Calu3 (cell line): Measurements from ENCODE around the gene SPEM1. TPM values are rescaled to one million over a fixed set of nuclear protein-coding genes. Genes with fewer than 3 reads are reported as not detected.

Experiments used
- BruUV-seq: library from RNA; stranded (reverse); fragments of 400-500 nt; replicated peaks from 2 replicates; lab custom pipeline; 2021; lab: Mats Ljungman, UMichigan
- CTCF ChIA-PET: fragments of 300-600 bp; sonication (Branson Sonifier 250); formaldehyde crosslinking; loops from one replicate; lab custom pipeline; 2022; ENCODE audit warnings: antibody characterized with exemption; lab: Charles Lee
- DNase-seq: peaks from one replicate; pipeline ENCODE4 v3.0.0; 2022
- H3K27ac Mint-ChIP-seq: one replicate; pipeline ENCODE4 v1.8.0; 2022; ENCODE audit warnings: mixed read lengths; ENCODE audit not compliant: unreplicated experiment
- H3K27me3 Mint-ChIP-seq: one replicate; pipeline ENCODE4 v1.8.0; 2022; ENCODE audit warnings: mixed read lengths; ENCODE audit not compliant: unreplicated experiment
- H3K36me3 Mint-ChIP-seq: one replicate; pipeline ENCODE4 v1.8.0; 2022; ENCODE audit warnings: mild to moderate bottlenecking, moderate library complexity, mixed read lengths; ENCODE audit not compliant: insufficient read depth, unreplicated experiment
- H3K4me1 Mint-ChIP-seq: one replicate; pipeline ENCODE4 v1.8.0; 2022; ENCODE audit warnings: mild to moderate bottlenecking, low read depth, mixed read lengths; ENCODE audit not compliant: unreplicated experiment
- H3K4me3 Mint-ChIP-seq: one replicate; pipeline ENCODE4 v1.8.0; 2022; ENCODE audit warnings: mild to moderate bottlenecking, low read depth, moderate library complexity, mixed read lengths; ENCODE audit not compliant: unreplicated experiment
- H3K9me3 Mint-ChIP-seq: one replicate; pipeline ENCODE4 v1.8.0; 2022; ENCODE audit warnings: low read depth, mixed read lengths; ENCODE audit not compliant: unreplicated experiment
- CTCF ChIP-seq: fragments of 200-600 bp; IDR thresholded peaks from one replicate; pipeline ENCODE4 v1.8.0; 2022; ENCODE audit warnings: antibody characterized with exemption; ENCODE audit not compliant: unreplicated experiment
- intact Hi-C: fragments of 100-400 bp; cut with micrococcal nuclease; formaldehyde crosslinking; loops from one replicate; pipeline ENCODE4 v1.10.0; 2022; ENCODE audit not compliant: unreplicated experiment
- total RNA-seq: library from RNA; stranded (reverse); gene quantifications from 2 replicates; pipeline ENCODE4 v1.2.3, GENCODE V29; 2022

SPEM1 gene
- total RNA-seq, 1 experiment from 2014 or later = not detected

- CTCF ChIA-PET = no interaction called here
- H3K36me3 Mint-ChIP-seq = peaks cover 22% of the 10 kb centered on the region
- intact Hi-C loops = no loop called here
- TF ChIP-seq CTCF = no peak
- no peak overlapping the region for H3K27ac Mint-ChIP-seq
- no peaks in the 10 kb centered on the region for H3K27me3 Mint-ChIP-seq
- no peak for DNase-seq
- H3K4me1 Mint-ChIP-seq = no peaks in the 10 kb centered on the region
- BruUV-seq = no TSS peak
- H3K4me3 Mint-ChIP-seq = no peak overlapping the region
- no peaks in the 10 kb centered on the region for H3K9me3 Mint-ChIP-seq
Observed at GRCh38 chr17:7460850-7461660, 40.9 kb downstream of the SPEM1 start.

- no peak for DNase-seq
- TF ChIP-seq CTCF = no peak
- Mint-ChIP-seq H3K27ac (no peak overlapping the region), H3K27me3 (no peaks in the 10 kb centered on the region), H3K9me3 (no peaks in the 10 kb centered on the region), H3K4me1 (no peaks in the 10 kb centered on the region), H3K4me3 (no peak overlapping the region), H3K36me3 (peaks cover 22% of the 10 kb centered on the region)
- intact Hi-C loops = no loop called here
- CTCF ChIA-PET = interaction anchor here (0.6 kb wide), 1 partner anchor 22 kb away, joined by 5 read pairs; no protein-coding TSS in a partner anchor
- BruUV-seq = no TSS peak
Observed at GRCh38 chr17:7462474-7463371, 42.6 kb downstream of the SPEM1 start.

- Mint-ChIP-seq H3K9me3 (no peaks in the 10 kb centered on the region), H3K4me1 (no peaks in the 10 kb centered on the region), H3K36me3 (peaks cover 22% of the 10 kb centered on the region), H3K27me3 (no peaks in the 10 kb centered on the region), H3K27ac (no peak overlapping the region), H3K4me3 (no peak overlapping the region)
- intact Hi-C loops = no loop called here
- TF ChIP-seq CTCF = no peak
- BruUV-seq = no TSS peak
- CTCF ChIA-PET = interaction anchor here (0.6 kb wide), 1 partner anchor 22 kb away, joined by 5 read pairs; no protein-coding TSS in a partner anchor
- no peak for DNase-seq
Observed at GRCh38 chr17:7463372-7463846, 43.3 kb downstream of the SPEM1 start.

- intact Hi-C loops = no loop called here
- no peak for TF ChIP-seq CTCF
- no peaks in the 10 kb centered on the region for H3K4me1 Mint-ChIP-seq
- H3K4me3 Mint-ChIP-seq = no peak overlapping the region
- H3K27ac Mint-ChIP-seq = no peak overlapping the region
- H3K9me3 Mint-ChIP-seq = no peaks in the 10 kb centered on the region
- peaks cover 22% of the 10 kb centered on the region for H3K36me3 Mint-ChIP-seq
- no peak for DNase-seq
- no peaks in the 10 kb centered on the region for H3K27me3 Mint-ChIP-seq
- CTCF ChIA-PET = interaction anchor here (0.6 kb wide), 1 partner anchor 919 kb away, joined by 6 read pairs; no protein-coding TSS in a partner anchor
- BruUV-seq = no TSS peak
Observed at GRCh38 chr17:7464081-7464480, 44.0 kb downstream of the SPEM1 start.
